NOMO-1 treated with dmso at 0.1 percent for 144 hours (cell line): Measurements from ENCODE around the gene SF3A1.

ENCODE experiments used
- DNase-seq: peaks from one replicate; lab custom pipeline; 2025; ENCODE audit not compliant: unreplicated experiment; lab: John Stamatoyannopoulos, UW

SF3A1 gene

GRCh38 chr22:30288419-30289140, 68.1 kb downstream of the SF3A1 start:
- DNase-seq, result no peak

- peak; percentile 62 for DNase-seq
Observed at GRCh38 chr22:30287648-30288418, 68.9 kb downstream of the SF3A1 start.

DNA sequence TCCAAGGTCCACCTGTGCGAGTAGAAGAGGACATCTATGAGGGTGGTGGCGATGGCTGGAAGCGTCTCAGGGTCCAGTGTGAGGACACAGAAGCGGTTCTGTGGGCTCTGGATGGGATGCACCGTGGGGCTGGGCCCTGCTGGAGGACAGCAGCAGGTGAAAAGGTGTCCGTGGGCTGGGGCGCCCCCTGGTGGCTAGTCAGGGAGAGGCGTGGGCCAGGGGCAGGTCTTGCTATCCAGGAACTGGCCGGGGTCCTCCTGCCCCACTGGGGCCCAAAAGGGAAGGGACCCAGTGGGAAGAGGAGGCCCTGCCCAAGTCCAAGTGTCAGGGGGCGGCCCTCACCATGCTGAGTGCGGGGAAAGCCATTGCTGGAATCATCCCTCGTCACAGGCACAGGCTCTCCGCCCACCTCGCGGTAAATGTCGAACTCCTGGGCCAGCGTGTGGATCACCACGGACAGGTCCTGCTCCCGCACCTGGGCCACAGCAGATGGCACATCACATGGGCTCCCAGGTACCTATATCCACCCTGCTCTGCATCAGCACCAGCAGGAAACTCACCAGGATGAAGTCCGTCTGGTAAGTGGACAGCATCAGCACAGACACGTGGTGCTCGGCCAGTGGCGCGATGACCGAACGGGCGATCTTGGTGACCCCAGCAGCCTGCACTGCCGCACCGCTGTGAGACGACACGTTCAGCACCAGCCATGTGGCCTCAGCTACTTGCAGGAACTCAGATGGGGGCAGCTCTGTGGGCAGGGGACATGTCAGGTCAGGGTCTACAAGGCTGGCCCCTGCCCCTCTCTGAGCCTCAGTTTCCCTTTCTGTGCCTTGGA, 69.7 kb downstream of the SF3A1 start:
- peak; percentile 20 for DNase-seq

DNA sequence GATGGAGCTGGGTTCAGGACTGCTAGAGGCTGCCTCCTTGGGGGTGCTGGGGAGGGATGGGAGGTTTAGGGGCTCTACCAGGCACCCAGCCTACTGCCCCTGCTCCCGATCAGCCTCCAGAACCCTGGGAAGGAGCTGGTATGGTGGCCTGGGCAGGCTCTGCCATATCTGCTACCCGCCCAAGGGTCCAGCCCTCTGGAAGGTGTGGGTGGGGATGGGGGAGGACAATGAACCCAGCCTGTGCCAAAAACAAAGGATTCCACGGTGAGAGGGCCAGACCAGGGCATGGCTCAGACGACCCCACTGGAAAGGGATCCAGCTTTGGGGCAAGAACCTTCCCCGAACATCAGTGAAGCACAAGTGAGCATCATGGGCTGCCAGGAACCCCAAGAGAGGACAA, 70.4 kb downstream of the SF3A1 start:
- DNase-seq, result no peak

DNA sequence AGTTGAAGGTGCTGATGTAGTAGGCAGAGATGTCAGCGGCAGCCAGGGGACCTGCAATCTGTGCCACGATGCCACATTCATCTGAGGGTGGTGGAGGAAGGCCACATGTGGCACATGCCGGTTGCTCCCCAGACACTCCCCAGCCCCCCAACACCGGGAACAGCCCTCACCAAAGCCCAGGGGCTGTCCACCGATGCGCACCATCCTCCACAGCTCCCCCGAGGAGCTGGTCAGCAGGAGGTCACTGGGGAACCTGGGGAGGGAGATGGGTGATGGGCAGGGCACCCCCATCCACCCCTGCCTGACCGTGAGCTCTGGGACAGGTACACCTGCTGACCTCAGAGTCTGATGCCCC, 70.9 kb downstream of the SF3A1 start:
- DNase-seq, result no peak

DNA sequence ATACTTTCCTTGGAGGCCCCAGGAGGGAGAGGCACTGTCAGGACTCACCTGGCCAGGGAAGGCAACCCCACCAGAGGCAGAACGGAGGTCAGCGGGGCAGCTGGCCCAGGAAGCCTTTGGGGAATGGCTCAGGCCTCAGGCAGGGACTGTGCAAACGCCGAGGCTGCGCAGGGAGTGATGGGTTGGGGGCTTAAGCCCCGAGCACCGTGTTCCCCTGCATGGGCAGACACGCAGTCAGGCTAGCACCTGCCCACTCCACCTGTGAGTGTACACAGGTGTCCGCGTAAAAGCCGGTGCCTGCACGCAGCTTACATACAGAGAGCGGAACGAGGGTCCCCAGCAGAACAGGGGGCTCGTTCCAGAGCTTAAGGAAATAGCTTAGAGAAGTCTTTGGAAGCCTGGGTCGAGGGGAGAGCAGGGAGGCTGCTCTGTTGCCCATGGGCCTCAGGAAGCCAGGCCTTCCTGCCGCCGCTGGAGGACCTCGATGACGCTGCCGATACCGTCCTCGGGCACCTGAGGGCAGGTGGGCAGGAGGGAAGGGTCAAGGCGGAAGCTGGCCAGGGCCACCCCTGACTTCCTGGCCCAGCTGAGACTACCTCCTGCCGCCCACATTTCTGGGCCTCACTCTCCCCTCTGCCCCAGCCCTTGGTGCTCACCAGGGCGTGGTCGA, 71.4 kb downstream of the SF3A1 start:
- DNase-seq, result no peak

DNA sequence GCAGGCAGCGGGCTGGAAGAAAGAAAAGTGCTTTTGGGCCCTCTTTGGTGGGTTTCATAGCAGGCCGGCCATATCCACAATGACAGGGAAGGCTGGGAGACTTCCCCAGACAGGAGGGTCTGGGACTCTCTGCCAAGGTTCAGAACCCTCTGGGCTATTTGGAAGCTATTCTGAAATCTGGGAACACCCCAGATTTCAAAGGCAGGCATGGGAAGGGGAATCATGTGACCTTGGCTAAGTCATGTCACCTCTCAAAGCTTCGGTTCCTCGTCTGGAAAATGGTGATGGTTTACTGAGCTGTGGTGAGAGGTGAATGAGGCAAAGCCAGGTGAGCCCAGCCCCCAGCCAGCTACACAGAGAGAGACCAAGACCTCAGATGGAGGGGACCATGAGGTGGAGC, 72.0 kb downstream of the SF3A1 start:
- no peak for DNase-seq

GRCh38 chr22:30284172-30284571, 72.5 kb downstream of the SF3A1 start:
- DNase-seq, result no peak

DNA sequence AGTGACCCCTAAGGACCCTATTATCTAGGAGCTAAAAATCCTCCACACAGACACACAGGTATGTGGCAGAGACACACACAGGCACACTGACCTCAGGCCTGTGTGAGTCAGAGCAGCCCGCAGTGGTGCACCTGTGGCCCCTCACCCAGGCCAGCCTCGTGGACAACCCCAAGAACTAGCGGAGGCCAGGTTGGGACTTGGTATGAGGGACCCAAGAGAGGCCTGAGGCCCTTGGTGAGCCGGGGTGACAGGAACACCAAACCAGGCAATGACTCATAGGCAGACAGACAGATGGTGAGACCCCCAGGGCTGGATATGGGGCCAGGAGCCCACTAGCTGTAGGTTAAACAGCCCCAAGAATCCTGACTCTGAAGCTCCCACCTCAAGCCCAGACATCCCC, 73.4 kb downstream of the SF3A1 start:
- DNase-seq, result no peak

- no peak for DNase-seq
Observed at GRCh38 chr22:30282616-30283046, 74.1 kb downstream of the SF3A1 start.
